GM12872 (cell line): ENCODE results near the gene OR4A47.
"Not testable (repeated sequence)": the region's sequence is repeated elsewhere in the genome, so short reads cannot be mapped to it uniquely, and the experiment has no call there.

ENCODE experiments used
- CTCF ChIP-seq: IDR thresholded peaks from 3 replicates; pipeline ENCODE4 v1.5.1; 2011; ENCODE audit warnings: low read depth, mild to moderate bottlenecking, low read length, moderate library complexity; ENCODE audit not compliant: insufficient read depth

The OR4A47 gene, protein sequence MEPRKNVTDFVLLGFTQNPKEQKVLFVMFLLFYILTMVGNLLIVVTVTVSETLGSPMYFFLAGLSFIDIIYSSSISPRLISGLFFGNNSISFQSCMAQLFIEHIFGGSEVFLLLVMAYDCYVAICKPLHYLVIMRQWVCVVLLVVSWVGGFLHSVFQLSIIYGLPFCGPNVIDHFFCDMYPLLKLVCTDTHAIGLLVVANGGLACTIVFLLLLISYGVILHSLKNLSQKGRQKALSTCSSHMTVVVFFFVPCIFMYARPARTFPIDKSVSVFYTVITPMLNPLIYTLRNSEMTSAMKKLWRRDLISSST

GRCh38 chr11:48488493-48488892, at the start of gene OR4A47:
OR4A47 (plus strand) TSS chr11:48488793; CDS start chr11:48488793, 0 bp downstream.
- not testable (repeated sequence) for TF ChIP-seq CTCF

DNA sequence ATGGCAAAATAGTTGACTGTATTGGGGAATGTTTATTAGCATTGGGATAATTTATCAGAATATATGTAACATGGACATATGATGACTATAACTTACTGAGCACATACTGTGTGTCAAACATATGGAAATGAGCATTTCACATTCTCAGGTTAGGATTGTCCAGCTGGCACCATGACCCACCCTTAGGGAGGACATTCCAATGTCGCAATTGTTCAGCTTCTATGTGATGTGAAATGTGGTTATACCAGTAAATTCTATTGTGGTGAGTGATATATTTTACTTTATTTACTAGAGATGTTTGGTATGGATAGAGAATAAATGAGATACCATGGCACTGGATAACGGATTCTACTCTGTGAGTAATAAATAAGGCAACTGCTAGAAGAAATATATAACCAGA, 50.4 kb downstream of the OR4A47 start:
- TF ChIP-seq CTCF = no peak
